NCI-H146 treated with DMSO at 0.1 percent for 48 hours (cell line): ENCODE results near the gene CAPSL.
"Not testable (repeated sequence)": the region's sequence is repeated elsewhere in the genome, so short reads cannot be mapped to it uniquely, and the experiment has no call there.

Experiments used
- DNase-seq: peaks from one replicate; lab custom pipeline; 2025; ENCODE audit not compliant: unreplicated experiment; lab: John Stamatoyannopoulos, UW

Gene CAPSL

DNA sequence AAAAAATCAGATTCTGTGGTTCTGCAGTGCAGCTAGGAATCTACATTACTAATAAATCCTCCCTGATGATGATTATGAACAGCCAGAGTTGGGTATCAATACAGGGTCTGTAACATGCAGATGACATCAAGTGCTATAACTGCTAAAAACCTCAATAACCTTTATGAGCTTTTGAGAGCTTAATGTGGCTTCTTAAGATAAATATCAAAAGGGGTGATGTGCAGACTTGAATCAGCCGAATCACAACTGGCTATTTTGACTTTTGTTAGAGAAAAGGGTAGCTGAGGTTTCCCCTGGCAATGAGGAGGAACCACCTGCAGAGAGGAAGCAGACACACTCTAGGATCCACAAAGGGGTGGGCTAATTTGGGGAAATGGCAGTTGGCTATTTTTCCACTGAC is 30.2 kb downstream of the CAPSL start:
- DNase-seq = no peak

DNA sequence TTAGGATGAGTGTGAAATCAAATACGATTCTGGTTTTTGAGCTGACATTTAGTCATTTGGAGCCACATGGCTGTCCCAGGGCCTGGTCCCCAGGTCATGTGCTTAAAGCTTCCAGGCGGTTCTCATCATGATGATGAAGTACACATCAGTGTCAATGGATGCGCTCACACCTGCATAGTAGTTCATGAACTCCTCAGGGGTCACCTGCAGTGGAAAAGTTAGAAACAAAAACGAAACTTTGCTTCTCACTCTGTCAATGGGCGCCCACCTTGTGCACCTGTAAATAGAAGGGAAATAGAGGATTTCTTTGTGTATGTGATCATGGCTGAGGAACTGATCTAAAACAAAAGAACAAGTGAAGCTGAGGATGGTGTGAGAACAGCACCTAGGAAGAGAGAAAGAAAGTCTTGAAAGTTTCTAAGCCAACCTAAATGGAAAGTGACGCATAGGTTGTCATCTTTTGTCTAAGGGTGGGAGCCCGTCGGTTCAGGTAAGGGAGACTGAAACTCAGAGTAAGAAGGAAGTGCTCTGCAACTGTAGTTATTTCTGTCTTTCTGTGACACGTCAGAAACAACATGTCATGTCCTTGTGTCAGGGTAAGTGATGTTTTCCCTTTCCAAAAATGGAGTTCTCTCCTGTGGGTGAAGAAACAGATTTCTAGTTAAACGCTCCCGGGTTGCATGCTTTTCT is 33.8 kb downstream of the CAPSL start:
- no peak for DNase-seq

DNA sequence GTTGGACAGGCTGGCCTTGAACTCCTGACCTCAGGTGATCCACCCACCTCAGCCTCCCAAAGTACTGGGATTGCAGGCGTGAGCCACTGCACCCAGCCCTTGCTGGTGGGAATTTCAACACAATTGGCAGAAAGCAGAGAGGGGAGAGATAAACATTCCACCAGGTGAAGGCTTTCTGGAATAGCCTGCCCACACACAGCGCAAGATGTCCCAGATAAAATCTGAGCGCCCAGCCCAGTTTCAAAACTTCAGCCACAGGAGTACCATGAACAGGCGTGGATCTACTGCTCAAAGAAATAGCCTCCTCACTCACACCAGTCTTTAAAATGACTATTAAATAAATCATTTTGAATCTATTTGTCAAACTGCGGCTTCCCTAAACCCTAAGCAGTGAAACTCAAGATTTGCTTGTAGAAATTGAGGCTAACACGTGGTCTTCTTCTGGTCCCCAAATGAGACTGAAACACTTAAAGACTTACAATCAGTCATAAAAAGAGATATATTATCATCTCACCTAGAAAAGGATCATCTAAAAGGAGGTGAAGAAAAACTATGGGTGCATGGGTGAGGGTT is 34.7 kb downstream of the CAPSL start:
- no peak for DNase-seq

DNA sequence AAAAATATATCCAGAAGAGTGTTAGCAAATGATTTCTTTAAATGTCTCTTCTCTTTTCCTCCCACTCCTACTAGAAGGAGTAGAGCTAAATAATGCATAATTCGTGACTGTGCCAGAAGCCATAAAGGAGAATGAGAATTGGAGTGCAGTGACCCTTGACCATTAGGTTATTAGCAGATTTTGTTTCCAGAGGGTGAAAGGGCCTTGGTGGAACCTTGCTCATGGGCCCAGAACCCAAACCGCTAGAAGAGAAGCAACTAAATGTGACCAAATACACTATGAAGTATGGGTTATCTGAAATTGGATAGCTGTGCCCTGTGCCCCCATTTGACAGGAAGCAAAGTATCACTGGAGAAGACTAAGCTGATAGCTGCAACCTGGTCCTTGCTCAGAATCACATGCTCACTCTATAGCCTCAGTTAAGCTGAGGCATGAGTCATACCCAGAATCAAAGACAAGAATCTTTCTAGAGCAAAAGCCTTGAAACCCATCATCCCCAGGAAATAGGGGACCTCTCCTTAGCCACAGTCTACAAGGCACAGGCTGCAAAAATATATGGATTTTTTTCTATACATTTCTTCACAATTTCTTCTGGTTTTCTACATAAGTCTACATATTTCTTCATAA is 36.3 kb downstream of the CAPSL start:
- DNase-seq = no peak

DNA sequence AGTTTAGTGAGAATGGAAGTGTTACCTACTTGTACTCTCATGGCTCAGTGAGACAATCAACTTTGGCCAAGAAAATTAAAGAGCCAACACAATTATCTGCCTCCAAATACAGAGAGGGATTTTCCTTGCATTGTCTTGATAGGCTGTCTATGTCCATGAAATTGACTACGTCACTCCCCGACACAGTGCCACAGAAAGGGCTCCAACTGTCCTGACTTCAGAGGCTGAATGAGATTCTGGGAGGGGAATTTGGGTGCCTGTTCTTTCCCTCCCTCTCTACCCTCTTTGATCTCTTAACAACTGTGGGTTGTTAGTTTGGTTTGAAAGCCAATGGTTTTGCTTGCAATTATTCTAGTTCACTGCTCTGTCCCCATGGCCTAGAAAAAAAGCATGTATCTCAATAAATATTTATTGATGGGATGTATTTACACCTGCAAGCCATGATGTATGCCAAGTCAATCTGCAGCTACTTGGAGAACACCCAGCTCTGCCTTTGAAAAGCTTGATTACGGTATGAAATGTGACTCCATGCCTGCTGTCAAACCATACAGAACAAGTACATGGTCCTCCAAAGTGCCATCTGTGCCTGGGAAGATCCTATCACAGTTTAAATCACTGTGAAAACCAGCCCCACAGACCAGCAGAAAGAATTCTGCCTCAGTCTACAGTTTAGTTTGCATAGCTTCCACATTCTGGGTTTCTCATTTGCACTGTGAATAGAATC is 37.3 kb downstream of the CAPSL start:
- DNase-seq = no peak

DNA sequence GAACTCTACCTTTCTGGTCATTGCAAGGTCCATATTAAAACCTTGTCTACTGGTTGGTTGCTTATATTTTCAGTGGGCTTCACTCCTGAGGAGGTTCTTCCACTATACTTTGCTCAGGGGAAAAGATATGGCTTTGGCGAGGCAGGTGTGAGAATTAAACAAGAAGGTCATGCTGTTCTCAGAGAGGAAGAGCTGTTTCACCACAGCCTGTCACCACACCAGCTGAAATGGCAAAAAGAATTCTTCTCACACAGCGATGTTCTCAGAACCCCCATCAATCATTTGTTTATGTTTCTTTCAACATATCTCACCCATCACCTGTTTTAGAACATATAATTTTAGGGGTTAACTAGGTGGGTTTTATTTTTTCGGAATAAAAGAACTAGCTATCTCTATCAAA is 38.6 kb downstream of the CAPSL start:
- no peak for DNase-seq

DNA sequence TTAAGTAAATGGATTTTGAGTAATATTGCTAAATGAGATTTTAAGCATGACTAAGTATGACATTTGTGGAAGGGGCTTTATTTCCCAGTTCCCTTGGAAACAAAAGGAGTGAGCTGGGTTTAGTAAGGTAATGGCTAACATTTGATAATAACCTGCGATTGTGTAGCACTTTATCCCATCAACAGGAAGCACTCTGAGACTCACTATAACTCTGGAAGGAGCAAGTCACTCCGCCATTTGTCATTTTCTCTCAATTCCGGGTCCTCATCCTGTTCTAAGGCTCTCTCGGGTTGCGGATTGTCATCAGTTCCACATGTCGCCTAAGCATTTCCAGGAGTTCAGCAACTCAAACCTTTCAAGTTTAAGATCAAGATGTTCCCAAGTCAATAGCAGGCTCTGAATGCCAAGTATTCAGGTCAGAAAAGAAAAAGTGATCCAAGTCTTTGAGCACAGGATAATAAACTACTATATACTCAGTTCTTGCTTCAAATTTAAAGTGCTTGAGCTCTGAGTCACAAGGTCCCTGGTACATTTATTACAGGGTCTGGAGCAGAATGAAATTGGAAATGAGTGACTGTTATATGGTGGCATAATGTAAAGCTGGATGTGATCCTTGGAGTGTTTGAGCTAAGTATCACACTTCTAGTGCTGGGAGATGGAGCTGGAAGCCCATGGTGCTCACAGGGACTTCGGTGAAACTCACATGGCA is 39.3 kb downstream of the CAPSL start:
- DNase-seq = no peak

DNA sequence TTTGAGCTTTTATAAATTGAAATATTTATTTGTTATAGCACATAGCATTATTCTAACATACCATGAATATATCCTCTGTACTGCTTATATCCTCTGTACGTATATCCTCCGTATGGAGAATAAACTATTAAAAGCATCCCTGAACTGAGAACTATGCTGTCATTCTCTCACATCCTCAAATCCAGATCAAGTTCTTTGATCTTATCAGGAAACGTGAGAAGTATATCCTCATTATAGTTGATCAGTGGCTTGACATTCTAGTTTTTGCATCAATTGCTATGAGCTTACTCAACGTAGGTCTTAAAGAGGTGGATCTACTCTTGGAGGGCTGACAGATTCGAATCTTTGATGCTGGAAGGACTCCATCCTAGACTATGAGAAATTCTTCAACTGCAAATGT is 44.3 kb downstream of the CAPSL start:
- no peak for DNase-seq

DNA sequence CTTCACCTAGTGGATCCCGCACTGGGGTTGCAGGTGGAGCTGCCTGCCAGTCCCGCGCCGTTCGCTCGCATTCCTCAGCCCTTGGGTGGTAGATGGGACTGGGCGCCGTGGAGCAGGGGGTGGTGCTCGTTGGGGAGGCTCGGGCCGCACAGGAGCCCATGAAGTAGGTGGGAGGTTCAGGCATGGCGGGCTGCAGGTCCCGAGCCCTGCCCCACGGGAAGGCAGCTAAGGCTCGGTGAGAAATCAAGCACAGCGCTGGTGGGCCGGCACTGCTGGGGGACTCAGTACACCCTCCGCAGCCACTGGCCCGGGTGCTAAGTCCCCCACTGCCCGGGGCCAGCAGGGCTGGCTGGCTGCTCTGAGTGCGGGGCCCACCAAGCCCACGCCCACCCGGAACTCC is 45.6 kb downstream of the CAPSL start:
- DNase-seq = not testable (repeated sequence)

DNA sequence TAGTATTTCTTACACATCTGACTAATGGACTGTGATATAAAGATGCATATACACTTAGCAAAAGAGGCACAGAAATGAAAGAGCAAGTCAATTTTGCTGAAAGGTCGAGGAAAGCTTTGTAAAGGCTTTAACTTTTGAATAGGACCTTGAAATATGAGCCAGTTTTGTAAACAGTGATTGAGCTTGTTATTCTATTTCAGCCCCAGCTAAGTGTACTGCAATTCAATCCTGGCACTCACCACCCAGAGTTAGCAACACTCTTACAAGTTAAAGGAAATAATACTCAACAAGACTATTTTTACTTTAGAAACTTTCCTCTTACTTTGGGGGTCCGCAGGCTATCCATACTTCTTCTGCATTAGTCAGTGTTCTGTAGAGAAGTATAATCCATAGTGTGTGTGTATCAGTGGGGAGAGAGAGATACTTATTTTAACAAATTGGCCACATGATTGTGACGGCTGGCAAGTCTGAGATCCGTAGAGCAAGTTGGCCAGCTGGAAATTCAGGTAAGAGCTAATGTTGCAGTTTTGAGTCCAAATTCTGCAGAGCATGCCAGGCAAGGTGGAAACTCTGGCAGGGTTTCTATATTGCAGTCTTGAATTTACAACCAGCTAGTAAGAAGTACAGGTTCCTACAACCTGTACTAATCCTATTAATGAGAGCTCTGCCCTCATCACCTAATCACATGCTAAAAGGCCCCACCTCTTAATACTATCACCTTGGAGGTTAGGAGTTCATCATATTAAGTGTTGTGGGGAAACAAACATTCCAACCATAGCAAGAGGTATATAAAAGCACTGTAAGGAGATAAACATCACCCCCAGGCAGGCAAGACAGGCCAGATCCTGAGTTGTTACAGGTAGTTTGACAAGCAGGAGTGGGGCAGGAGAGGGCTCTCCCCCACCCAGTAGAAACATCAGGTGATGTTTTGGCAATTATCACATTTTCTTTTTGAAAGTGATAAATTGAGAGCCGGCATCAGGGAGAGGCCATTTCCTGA is 48.1 kb downstream of the CAPSL start:
- no peak for DNase-seq

DNA sequence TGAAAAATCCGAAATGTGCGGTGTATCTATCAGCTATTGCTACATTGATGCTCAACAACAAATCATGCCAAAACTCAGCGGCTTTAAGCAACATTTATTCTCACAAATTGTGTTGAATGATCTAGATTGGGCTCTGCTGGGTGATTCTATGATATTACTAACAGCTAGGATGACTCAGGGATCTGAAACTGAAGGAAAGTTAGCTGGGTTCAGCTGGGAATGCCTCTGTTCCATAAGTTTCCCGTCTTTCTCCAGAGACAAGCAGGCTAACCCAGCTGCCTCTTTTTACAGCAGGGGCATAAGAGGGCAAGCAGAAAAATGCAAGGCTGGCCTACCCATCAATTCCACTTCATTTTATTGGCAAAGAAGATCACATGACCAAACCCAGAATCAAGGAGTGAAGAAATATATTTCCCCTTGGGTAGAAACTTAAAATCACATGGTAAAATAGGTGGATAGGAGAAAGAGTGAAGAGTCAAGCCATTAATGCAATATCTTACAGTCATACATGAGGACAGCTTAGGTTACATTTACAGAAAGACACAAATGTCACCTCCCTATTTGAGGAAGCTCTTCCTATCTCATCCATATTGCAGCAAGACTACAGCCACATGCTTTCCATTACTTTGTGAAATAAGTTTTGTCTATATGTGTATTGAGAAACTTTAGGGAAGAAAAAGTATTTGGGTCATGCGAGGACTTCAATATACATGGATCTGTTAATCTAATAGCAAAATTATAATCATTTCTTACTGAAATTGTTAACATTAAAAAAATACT is 50.9 kb downstream of the CAPSL start:
- DNase-seq = no peak

DNA sequence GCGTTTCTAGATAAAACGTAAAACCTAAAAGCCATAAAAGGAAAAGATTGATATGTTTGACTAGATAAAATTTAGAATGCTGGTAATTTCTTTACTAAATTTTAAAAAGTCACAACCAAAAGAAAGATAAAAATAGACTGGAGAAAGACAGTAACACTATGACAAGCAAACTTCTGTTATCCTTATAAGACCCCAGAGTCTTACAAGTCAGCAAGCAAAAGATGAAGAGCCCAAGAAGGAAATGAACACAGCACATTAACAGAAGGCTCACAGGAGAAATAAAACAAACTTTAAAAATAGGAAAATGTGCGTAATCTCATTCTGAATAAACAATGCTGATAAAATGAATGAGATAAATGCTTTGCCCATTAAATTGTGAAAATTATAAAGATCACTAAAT is 52.0 kb downstream of the CAPSL start:
- no peak for DNase-seq

DNA sequence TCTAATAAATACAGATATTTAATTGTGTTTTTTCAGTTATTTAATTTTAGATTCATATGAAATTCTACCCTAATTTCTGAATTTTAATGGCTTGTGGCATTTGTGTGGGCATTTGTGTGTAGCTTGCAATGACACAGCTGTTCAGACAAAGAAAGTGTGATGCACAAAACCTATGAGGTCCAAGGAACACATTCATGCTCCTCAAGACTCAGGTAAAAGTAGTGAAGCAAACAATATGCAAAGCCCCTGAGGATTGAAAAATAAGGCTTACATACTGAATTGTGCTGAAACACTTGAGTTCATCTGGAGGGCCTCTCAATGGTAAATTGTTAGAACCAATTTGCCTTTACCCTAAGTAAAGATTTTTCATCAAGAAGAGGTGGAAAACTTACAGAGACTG is 53.6 kb downstream of the CAPSL start:
- DNase-seq = no peak

DNA sequence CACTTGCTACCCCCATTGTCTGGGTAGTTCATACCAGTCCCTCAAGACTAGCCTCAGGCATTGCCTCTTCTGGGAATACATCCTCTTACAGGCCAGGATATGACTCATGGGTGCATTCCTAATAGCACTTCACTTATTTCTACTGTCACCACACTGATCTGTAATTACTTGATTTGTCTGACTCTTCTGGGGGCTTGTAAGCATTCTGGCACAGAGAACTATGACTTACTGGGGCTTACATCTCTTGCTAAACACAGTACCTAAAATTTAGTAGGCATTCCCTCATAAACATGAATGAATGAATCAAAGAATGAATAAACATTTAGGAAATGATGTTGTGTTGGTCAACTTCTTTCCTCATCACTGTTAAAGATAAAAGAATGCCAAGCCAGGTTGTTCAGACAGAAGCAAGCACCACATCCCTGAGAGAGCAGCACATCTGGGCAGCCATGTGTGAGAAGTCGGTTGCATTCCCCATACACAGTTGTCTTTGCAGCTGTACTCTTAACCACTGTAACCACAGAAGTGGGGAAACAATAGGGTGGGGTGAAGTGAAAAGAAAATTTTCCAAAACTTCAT is 54.1 kb downstream of the CAPSL start:
- no peak for DNase-seq

DNA sequence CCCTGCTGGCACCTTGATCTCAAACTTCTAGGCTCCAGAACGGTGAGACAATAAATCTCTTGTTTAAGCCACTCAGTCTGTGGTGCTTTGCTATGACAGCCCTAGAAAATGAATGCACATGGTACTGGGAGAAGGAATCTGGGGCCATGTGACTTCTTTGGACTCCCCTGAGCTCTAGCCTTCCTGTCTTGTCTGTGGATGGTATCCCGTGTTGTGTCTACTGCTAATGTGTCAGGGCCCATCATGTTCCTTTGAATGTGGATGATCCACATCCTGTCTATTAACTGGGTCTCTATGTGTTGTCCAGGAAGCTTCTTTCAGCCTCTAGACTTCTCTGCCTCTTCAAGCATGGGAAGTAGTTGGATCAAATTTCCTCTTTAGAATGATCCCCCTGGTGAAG is 56.7 kb downstream of the CAPSL start:
- no peak for DNase-seq

DNA sequence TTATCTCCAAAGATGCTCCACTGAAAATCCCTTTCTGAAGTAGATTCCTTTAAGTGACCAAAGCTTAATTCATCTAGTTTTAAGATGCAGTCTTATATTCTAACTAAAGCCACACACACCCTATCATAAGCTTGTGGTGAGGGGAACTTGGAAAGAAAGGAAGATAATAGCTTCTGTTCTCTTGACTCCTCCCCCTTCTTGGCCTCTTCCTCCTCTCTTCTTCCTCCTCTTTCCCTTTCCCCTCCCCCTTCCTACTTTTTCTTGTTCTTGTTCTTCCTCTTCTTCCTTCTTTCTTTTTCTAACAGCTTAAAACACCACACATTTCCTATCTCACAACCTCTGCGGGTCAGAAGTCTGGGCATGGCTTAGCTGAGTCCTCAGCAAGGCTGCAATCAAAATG is 58.3 kb downstream of the CAPSL start:
- no peak for DNase-seq

DNA sequence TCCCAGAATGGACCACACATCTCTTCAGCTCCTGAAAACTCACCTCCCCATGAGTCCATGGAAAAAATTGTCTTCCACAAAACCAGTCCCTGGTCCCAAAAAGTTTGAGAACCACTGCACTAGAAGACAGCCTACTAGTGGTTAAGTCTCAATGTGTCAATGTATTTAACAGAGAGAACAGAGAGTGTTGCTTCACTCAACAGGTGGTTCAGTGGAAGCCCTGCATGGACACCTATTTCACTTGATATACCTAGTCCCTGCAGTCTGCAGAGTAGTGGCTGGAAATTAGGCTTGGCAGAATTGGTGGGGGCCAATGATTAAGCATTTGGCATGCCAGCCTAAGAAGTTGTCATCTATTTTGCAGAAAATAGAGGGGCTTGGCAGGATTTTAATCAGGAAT is 58.8 kb downstream of the CAPSL start:
- no peak for DNase-seq

DNA sequence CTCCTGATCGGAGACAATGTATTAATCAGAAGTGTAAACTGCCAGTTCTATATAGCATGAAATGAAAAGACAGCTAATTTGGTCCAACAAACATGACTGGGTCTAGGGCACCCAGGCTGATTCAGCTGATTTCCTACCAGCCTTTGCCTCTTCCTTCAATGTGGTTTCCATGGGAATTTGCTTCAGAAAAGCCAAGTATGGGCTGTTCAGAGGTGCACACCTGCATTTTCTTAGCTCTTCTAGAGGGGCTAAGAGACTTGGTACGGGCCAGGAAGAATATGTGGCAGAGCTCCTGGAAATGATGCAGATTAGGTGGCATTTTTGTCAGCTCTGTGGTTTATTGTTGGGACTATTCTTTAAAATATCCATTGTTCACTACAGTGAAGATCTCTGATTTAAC is 59.3 kb downstream of the CAPSL start:
- no peak for DNase-seq

DNA sequence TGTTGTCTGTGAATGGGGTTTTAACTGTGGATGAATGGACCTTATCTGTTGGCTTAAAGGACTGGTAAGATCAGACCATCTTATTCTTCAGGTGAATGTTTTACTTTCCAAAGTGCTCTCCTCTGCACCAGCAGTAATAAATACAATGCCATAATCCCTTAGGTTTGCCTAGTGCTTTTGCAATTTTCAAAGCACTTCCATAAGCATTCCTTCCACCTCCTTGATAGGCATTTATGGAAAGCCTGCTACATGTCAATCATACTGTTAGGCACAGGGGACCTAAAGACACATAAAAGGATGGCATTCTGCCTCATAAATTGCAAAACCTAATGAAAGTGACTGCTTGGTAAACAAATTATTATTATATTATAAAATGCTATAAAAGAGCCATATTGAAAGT is 60.3 kb downstream of the CAPSL start:
- no peak for DNase-seq
